ENCODE measurements around the gene ZNF732.

GRCh38 chr4:337143-337931 lies 32.1 kb upstream of the ZNF732 start, which contains the start of gene ZNF141:
- peak; percentile 69 to 89 for TF ChIP-seq POLR2A (IDR thresholded peaks at IDR 0.05)
- no peak for TF ChIP-seq CTCF (IDR thresholded peaks at IDR 0.05)
- peak in 3 of 4 donors; percentile 75 to 82 (median 76) for TF ChIP-seq EP300 (IDR thresholded peaks at IDR 0.05)
- peak; percentile 91 to 96 (median 94) for TF ChIP-seq POLR2AphosphoS5 (IDR thresholded peaks at IDR 0.05)
